HepG2 (cell line): Measurements from ENCODE around the gene TOMM6. TPM values are rescaled to one million over a fixed set of nuclear protein-coding genes. Genes with fewer than 3 reads are reported as not detected.

Source experiments
- ATF4 ChIP-seq, 2 experiments: fragments of 450-650 bp in 1 of 2; sonication (generic) in 1 of 2; formaldehyde crosslinking; IDR thresholded peaks; 2 replicates each; pipeline versions ENCODE4 v1.5.0 to v1.8.0; 2020 to 2022; ENCODE audit warnings: mild to moderate bottlenecking in 1 of 2, missing genetic modification reagents in 1 of 2
- ATF7 ChIP-seq, 2 experiments: fragments of 450-650 bp in 1 of 2; sonication (generic) in 1 of 2; formaldehyde crosslinking in 1 of 2; IDR thresholded peaks; 2 replicates each; pipeline versions ENCODE4 v1.4.0 to v1.6.1; 2016 to 2020; ENCODE audit warnings: antibody characterized with exemption in 1 of 2, mild to moderate bottlenecking in 1 of 2, missing genetic modification reagents in 1 of 2
- MAX ChIP-seq: IDR thresholded peaks from 2 replicates; pipeline ENCODE4 v1.6.1; 2012; ENCODE audit warnings: inconsistent platforms
- NONO ChIP-seq, 2 experiments: fragments of 450-650 bp in 1 of 2; sonication (generic) in 1 of 2; formaldehyde crosslinking in 1 of 2; IDR thresholded peaks in 1 of 2; conservative IDR thresholded peaks in 1 of 2; 2 replicates each; pipeline versions ENCODE4 v1.6.1 to v1.8.0; 2017 to 2022; ENCODE audit warnings: mild to moderate bottlenecking in 1 of 2, missing genetic modification reagents in 1 of 2, moderate library complexity in 1 of 2
- SNAI1 ChIP-seq: sonication (generic); formaldehyde crosslinking; IDR thresholded peaks from 2 replicates; pipeline ENCODE4 v1.5.0; 2020; ENCODE audit warnings: mild to moderate bottlenecking, missing genetic modification reagents, borderline replicate concordance
- SNAPC2 ChIP-seq: sonication (generic); formaldehyde crosslinking; IDR thresholded peaks from 2 replicates; pipeline ENCODE4 v1.8.1; 2022; ENCODE audit warnings: mild to moderate bottlenecking, missing genetic modification reagents
- SP4 ChIP-seq: sonication (generic); formaldehyde crosslinking; IDR thresholded peaks from 2 replicates; pipeline ENCODE4 v1.8.1; 2023; ENCODE audit warnings: mild to moderate bottlenecking, missing genetic modification reagents
- TFAP4 ChIP-seq: sonication (generic); IDR thresholded peaks from 2 replicates; pipeline ENCODE4 v1.6.1; 2016; ENCODE audit warnings: low read depth, borderline replicate concordance
- TFDP1 ChIP-seq: IDR thresholded peaks from 2 replicates; pipeline ENCODE4 v1.6.1; 2016; ENCODE audit warnings: missing compliant biosample characterization, missing genetic modification reagents, borderline replicate concordance
- WIZ ChIP-seq: sonication (generic); formaldehyde crosslinking; IDR thresholded peaks from 2 replicates; pipeline ENCODE4 v1.5.1; 2020; ENCODE audit warnings: mild to moderate bottlenecking, missing genetic modification reagents
- ZBED4 ChIP-seq: sonication (generic); formaldehyde crosslinking; IDR thresholded peaks from 2 replicates; pipeline ENCODE4 v1.4.0; 2020; ENCODE audit warnings: missing genetic modification reagents, borderline replicate concordance
- ZBTB38 ChIP-seq: sonication (generic); formaldehyde crosslinking; IDR thresholded peaks from 2 replicates; pipeline ENCODE4 v1.5.1; 2020; ENCODE audit warnings: mild to moderate bottlenecking, missing genetic modification reagents
- ZNF784 ChIP-seq: sonication (generic); formaldehyde crosslinking; IDR thresholded peaks from 2 replicates; pipeline ENCODE4 v1.5.1; 2020; ENCODE audit warnings: missing genetic modification reagents, mild to moderate bottlenecking, borderline replicate concordance
- ZNF792 ChIP-seq: IDR thresholded peaks from 2 replicates; pipeline ENCODE4 v1.6.1; 2016
- ZSCAN22 ChIP-seq: sonication (generic); formaldehyde crosslinking; IDR thresholded peaks from 2 replicates; pipeline ENCODE4 v1.4.0; 2020; ENCODE audit warnings: mild to moderate bottlenecking, missing genetic modification reagents
- ZUFSP ChIP-seq: sonication (generic); formaldehyde crosslinking; IDR thresholded peaks from 2 replicates; pipeline ENCODE4 v1.9.0; 2021; ENCODE audit warnings: missing genetic modification reagents, mild to moderate bottlenecking, borderline replicate concordance
- polyA plus RNA-seq, 8 experiments: library from polyadenylated mRNA; depleted of rRNA in 3 of 8; stranded (reverse) in 7 of 8; unstranded in 1 of 8; fragments of >200 nt; fragmentation: Illumina TruSeq in 4 of 8; extraction: Trizol in 4 of 8; gene quantifications; 2 replicates each; pipeline versions ENCODE4 v1.2.1 to v1.2.3, GENCODE V29; 2011 to 2016; ENCODE audit warnings: low read depth in 4 of 8, missing spikeins in 1 of 8, mixed read lengths in 1 of 8; ENCODE audit not compliant: insufficient read depth in 1 of 8
- total RNA-seq, 5 experiments: library from RNA; depleted of rRNA; stranded (reverse); fragments of >200 nt; fragmentation: Illumina TruSeq; extraction: Trizol; gene quantifications; 2 replicates each; pipeline ENCODE4 v1.2.3, GENCODE V29; 2016; ENCODE audit warnings: low read depth in 1 of 5

TOMM6 gene
- total and polyA plus RNA-seq, 2 of the 13 experiments (the other 11 are each of a cell fraction or from before 2014, with no cell fraction given) = 320 to 321 TPM

- TF ChIP-seq TFAP4 (no peak), ATF4 (CRISPR knock-in tag; IDR thresholded peaks at IDR 0.05) (no peak), ZSCAN22 (CRISPR knock-in tag) (peak; percentile 0; the same call in 1 of the 2 replicates), SNAI1 (CRISPR knock-in tag) (no peak), SP4 (CRISPR knock-in tag) (peak; percentile 77), WIZ (CRISPR knock-in tag) (0 out of 2 replicates have a peak, but pooled peaks have one; percentile 31), MAX (peak; percentile 54), ZUFSP (CRISPR knock-in tag) (no peak), ZNF784 (CRISPR knock-in tag) (peak; percentile 80; the same call in 1 of the 2 replicates), ATF7 (IDR thresholded peaks at IDR 0.05) (no peak), ATF7 (CRISPR knock-in tag; IDR thresholded peaks at IDR 0.05) (peak; percentile 9; the same call in 1 of the 2 replicates), ZBTB38 (CRISPR knock-in tag) (peak; percentile 58; the same call in 1 of the 2 replicates), NONO (IDR thresholded peaks at IDR 0.05) (no peak), NONO (CRISPR knock-in tag; conservative IDR thresholded peaks at IDR 0.05) (peak; percentile 85), TFDP1 (CRISPR knock-in tag) (peak; percentile 76; the same call in 1 of the 2 replicates), ZBED4 (CRISPR knock-in tag) (peak; percentile 98), SNAPC2 (CRISPR knock-in tag) (0 out of 2 replicates have a peak, but pooled peaks have one; percentile 18), ZNF792 (CRISPR knock-in tag) (peak; percentile 70; the same call in 1 of the 2 replicates)
Measured at GRCh38 chr6:41786451-41787218, 859 bp upstream of the TOMM6 start (continued).
